ENCODE data around the gene SLC46A2. TPM values are rescaled to one million over a fixed set of nuclear protein-coding genes. Genes with fewer than 3 reads are reported as not detected.

Gene SLC46A2
- total and polyA plus RNA-seq, 2 of the 13 experiments (the other 11 are each of a cell fraction or from before 2014, with no cell fraction given): not detected

- no peak for TF ChIP-seq ZNF414 (CRISPR knock-in tag; IDR thresholded peaks at IDR 0.05)
- no peak for TF ChIP-seq MAFG (CRISPR knock-in tag; IDR thresholded peaks at IDR 0.05)
- no peak for TF ChIP-seq KAT2B (IDR thresholded peaks at IDR 0.05; ENCODE audit: borderline replicate concordance, low read depth, low read length)
- TF ChIP-seq RFX3 (CRISPR knock-in tag; IDR thresholded peaks at IDR 0.05): no peak
Observed at GRCh38 chr9:112939418-112939817, 48.7 kb upstream of the SLC46A2 start (continued).

- WGBS (ENCODE audit: low lambda C conversion rate): 35% methylated on average over 2 of the region's 2 CpGs
- Histone ChIP-seq H4K20me1 (ENCODE audit: insufficient read depth, low read length) (no peaks in the 10 kb centered on the region), H3K27ac (ENCODE audit: extremely low read length, insufficient read depth, low read length) (no peak overlapping the region), H3K36me3 (replicated peaks in 1 of 2; ENCODE audit: control insufficient read depth in 1 of 2, insufficient read depth in 2 of 2, low read length in 2 of 2) (no peaks in the 10 kb centered on the region), H3K4me1 (ENCODE audit: insufficient read depth, low read length) (no peaks in the 10 kb centered on the region), H3K9ac (ENCODE audit: insufficient read depth, low read depth, low read length) (no peak overlapping the region), H3K4me3 (replicated peaks in 1 of 3; ENCODE audit: insufficient read depth in 1 of 3, low read depth in 2 of 3, low read length in 3 of 3) (no peak overlapping the region), H3K79me2 (ENCODE audit: insufficient read depth, low read length) (no peaks in the 10 kb centered on the region), H2AFZ (ENCODE audit: low read length) (no peak overlapping the region), H3K9me3 (ENCODE audit: low read length) (no peaks in the 10 kb centered on the region), H3K27me3 (ENCODE audit: control insufficient read depth in 1 of 2, insufficient read depth in 2 of 2, low read length in 2 of 2) (peaks cover 2 to 24% of the 10 kb centered on the region in 2 experiments; a peak in 2 of 5 replicates), H3K4me2 (ENCODE audit: low read depth, low read length) (no peak overlapping the region)
- POLR2A ChIA-PET: no interaction called here
- CTCF ChIA-PET (ENCODE audit: low intra/inter-chr PET ratio, low total read pairs): no interaction called here
- TF ChIP-seq TRIM24 (CRISPR knock-in tag; IDR thresholded peaks at IDR 0.05) (no peak), PRDM10 (CRISPR knock-in tag; IDR thresholded peaks at IDR 0.05; ENCODE audit: low read depth) (no peak), RNF2 (conservative IDR thresholded peaks at IDR 0.05; ENCODE audit: low read depth) (no peak), ZNF790 (CRISPR knock-in tag; IDR thresholded peaks at IDR 0.05; ENCODE audit: borderline replicate concordance) (no peak)
- in situ Hi-C loops (cut with HindIII; ENCODE audit: extremely low pct_ligation_motif_present, low pct_unique_long_range_greater_than_20kb) (no loop called here), intact Hi-C loops (cut with micrococcal nuclease; ENCODE audit: unreplicated experiment) (no loop called here)
- FAIRE-seq: no peak
- no TSS peak for BruUV-seq (replicated peaks)
- no peak for DNase-seq (ENCODE audit: low spot score)
- no peak for ATAC-seq
Observed at GRCh38 chr9:112933696-112934095, 43.0 kb upstream of the SLC46A2 start.
